Neural cell (in vitro differentiated cells): ENCODE results near the gene DIPK1C. TPM values are rescaled to one million over a fixed set of nuclear protein-coding genes. Genes with fewer than 3 reads are reported as not detected.

ENCODE experiments used
- H2AFZ ChIP-seq: fragments of 200-600, 300-800 bp; sonication (generic), shearing (Covaris generic); 2 replicates; pipeline ENCODE4 v1.6.0; 2014; ENCODE audit warnings: low read depth, mild to moderate bottlenecking, antibody characterized with exemption, low read length, moderate library complexity
- H3F3A ChIP-seq: fragments of 200-600 bp; shearing (Covaris generic); 2 replicates; pipeline ENCODE4 v1.6.1; 2016; ENCODE audit warnings: mild to moderate bottlenecking, moderate library complexity, mixed read lengths, antibody characterized with exemption, low read length; ENCODE audit not compliant: insufficient read depth, poor library complexity, severe bottlenecking
- H3K27ac ChIP-seq: fragments of 200-600, 300-800 bp; sonication (generic), shearing (Covaris generic); 2 replicates; pipeline ENCODE4 v1.5.1; 2014; ENCODE audit warnings: mild to moderate bottlenecking, low read length, moderate library complexity
- H3K27me3 ChIP-seq: fragments of 300-800, 200-600 bp; sonication (generic), shearing (Covaris generic); 2 replicates; pipeline ENCODE4 v1.6.0; 2014; ENCODE audit warnings: mild to moderate bottlenecking, low read depth, low read length, moderate library complexity; ENCODE audit not compliant: insufficient read depth
- H3K36me3 ChIP-seq: fragments of 300-800, 200-600 bp; sonication (generic), shearing (Covaris generic); 2 replicates; pipeline ENCODE4 v1.5.1; 2014; ENCODE audit warnings: mild to moderate bottlenecking, antibody characterized with exemption, low read length, moderate library complexity; ENCODE audit not compliant: insufficient read depth
- H3K4me2 ChIP-seq: fragments of 300-800, 200-600 bp; sonication (generic), shearing (Covaris generic); 2 replicates; pipeline ENCODE4 v1.6.0; 2014; ENCODE audit warnings: mild to moderate bottlenecking, low read length
- H3K4me3 ChIP-seq: fragments of 300-800, 200-600 bp; sonication (generic), shearing (Covaris generic); 2 replicates; pipeline ENCODE4 v1.5.1; 2014; ENCODE audit warnings: mild to moderate bottlenecking, low read length, moderate library complexity
- H3K79me2 ChIP-seq: fragments of 200-600 bp; shearing (Covaris generic); replicated peaks from 2 replicates; pipeline ENCODE4 v1.6.0; 2014; ENCODE audit warnings: mild to moderate bottlenecking, low read length, moderate library complexity; ENCODE audit not compliant: insufficient read depth
- H3K9ac ChIP-seq: fragments of 300-800, 200-600 bp; sonication (generic), shearing (Covaris generic); 2 replicates; pipeline ENCODE4 v1.6.1; 2016; ENCODE audit warnings: mild to moderate bottlenecking, low read length, mixed read lengths
- H3K9me2 ChIP-seq: fragments of 200-600 bp; shearing (Covaris generic); 2 replicates; pipeline ENCODE4 v1.6.1; 2016; ENCODE audit warnings: mild to moderate bottlenecking, low read length, mixed read lengths; ENCODE audit not compliant: insufficient read depth
- H3K9me3 ChIP-seq: fragments of 200-600, 300-800 bp; sonication (generic), shearing (Covaris generic); 2 replicates; pipeline ENCODE4 v1.6.1; 2016; ENCODE audit warnings: mild to moderate bottlenecking, mixed run types, low read length, moderate library complexity, mixed read lengths
- H4K20me1 ChIP-seq: fragments of 200-600 bp; shearing (Covaris generic); 2 replicates; pipeline ENCODE4 v1.6.1; 2016; ENCODE audit warnings: mild to moderate bottlenecking, mixed run types; ENCODE audit not compliant: insufficient read depth
- EP300 ChIP-seq: fragments of 450-650 bp; conservative IDR thresholded peaks from 2 replicates; pipeline ENCODE4 v1.6.1; 2014; ENCODE audit warnings: antibody characterized with exemption, mild to moderate bottlenecking, moderate library complexity; ENCODE audit not compliant: poor library complexity, severe bottlenecking
- EZH2 ChIP-seq: fragments of 200-600, 300-800 bp; shearing (Covaris generic), sonication (generic); IDR thresholded peaks from 2 replicates; pipeline ENCODE4 v1.6.1; 2014; ENCODE audit warnings: antibody characterized with exemption, low read length, borderline replicate concordance, mild to moderate bottlenecking; ENCODE audit not compliant: insufficient read depth, poor library complexity, severe bottlenecking
- MXI1 ChIP-seq: fragments of 450-650 bp; conservative IDR thresholded peaks from 2 replicates; pipeline ENCODE4 v1.6.1; 2014; ENCODE audit warnings: antibody characterized with exemption, mild to moderate bottlenecking; ENCODE audit not compliant: poor library complexity, severe bottlenecking
- POLR2AphosphoS5 ChIP-seq: IDR thresholded peaks from 2 replicates; pipeline ENCODE4 v1.6.1; 2012
- RAD21 ChIP-seq: fragments of 450-650 bp; conservative IDR thresholded peaks from 2 replicates; pipeline ENCODE4 v1.6.1; 2014; ENCODE audit warnings: antibody characterized with exemption, mild to moderate bottlenecking, moderate library complexity
- SMC3 ChIP-seq: fragments of 450-650 bp; conservative IDR thresholded peaks from 2 replicates; pipeline ENCODE4 v1.6.1; 2014; ENCODE audit warnings: antibody characterized with exemption, mild to moderate bottlenecking, moderate library complexity; ENCODE audit not compliant: poor library complexity
- TAF1 ChIP-seq: IDR thresholded peaks from 2 replicates; pipeline ENCODE4 v1.6.1; 2012; ENCODE audit warnings: low read depth
- polyA plus RNA-seq: library from polyadenylated mRNA; depleted of rRNA; stranded (reverse); fragments of >200 nt; gene quantifications from 2 replicates; pipeline ENCODE4 v1.2.3, GENCODE V29; 2014
- TF ChIP-seq, protein P1 (sequence below): fragments of 450-650 bp; IDR thresholded peaks from 2 replicates; pipeline ENCODE4 v1.5.1; 2014; ENCODE audit warnings: antibody characterized with exemption, mild to moderate bottlenecking, moderate library complexity; ENCODE audit not compliant: poor library complexity, severe bottlenecking
- TF ChIP-seq, protein P2 (sequence below): IDR thresholded peaks from 2 replicates; pipeline ENCODE4 v1.6.1; 2012; ENCODE audit warnings: borderline replicate concordance

DIPK1C gene
- polyA plus RNA-seq, 1 donor from 2014 or later, result not detected

DNA sequence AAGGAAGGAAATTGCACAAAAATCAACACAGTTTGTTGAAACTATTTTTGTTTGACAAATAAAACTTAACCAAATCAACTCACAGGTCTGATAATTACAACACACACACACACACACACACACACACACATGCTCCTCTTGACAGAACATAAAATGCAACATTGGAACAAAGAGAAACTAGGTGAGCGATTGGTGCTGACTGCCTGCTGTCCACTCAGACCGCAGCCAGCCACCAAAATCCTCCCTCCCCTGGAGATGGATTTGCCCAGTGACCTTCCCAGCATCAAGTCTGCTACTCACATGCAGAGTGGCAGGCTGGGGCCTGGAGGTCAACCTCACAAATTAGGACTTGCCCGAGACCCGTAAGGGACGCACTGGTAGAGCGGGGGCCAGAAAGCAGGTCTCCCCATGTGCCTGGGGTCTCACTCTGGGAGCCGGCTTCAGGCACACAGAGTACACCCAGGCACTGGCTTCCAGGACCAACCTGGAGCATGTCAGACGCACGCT lies 61.4 kb downstream of the DIPK1C start:
- TF ChIP-seq RAD21, result no peak
- Histone ChIP-seq H3K4me3 (no peak overlapping the region), H3K9me2 (no peaks in the 10 kb centered on the region), H4K20me1 (no peaks in the 10 kb centered on the region), H3K27me3 (no peaks in the 10 kb centered on the region), H3K9ac (no peak overlapping the region), H3K27ac (no peak overlapping the region), H2AFZ (no peak overlapping the region), H3F3A (no peaks in the 10 kb centered on the region), H3K36me3 (no peaks in the 10 kb centered on the region), H3K9me3 (no peaks in the 10 kb centered on the region), H3K4me2 (no peak overlapping the region), H3K79me2 (no peaks in the 10 kb centered on the region)

DNA sequence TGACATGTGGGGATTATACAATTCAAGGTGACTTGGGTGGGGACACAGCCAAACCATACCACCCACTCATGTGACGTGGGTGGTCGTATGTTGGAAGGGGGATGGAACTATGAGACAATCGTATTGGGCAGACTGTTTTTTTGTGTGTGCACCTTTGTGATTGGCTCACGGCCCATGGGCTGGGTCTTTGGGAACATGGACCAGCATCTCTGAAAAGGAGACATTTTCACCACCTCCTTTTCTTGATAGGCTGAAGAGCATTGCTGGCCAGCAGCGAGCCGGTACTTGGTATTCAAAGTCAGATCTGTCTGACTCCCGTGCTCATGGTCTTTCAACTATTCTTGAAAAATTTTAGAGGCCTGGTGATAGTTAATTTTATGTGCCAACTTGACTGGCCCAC lies 62.1 kb downstream of the DIPK1C start:
- no peaks in the 10 kb centered on the region for H3K9me2 ChIP-seq
- H3K79me2 ChIP-seq, result no peaks in the 10 kb centered on the region
- H3K27ac ChIP-seq, result no peak overlapping the region
- H3K4me3 ChIP-seq, result no peak overlapping the region
- H4K20me1 ChIP-seq, result no peaks in the 10 kb centered on the region
- H3K9me3 ChIP-seq, result no peaks in the 10 kb centered on the region
- H2AFZ ChIP-seq, result no peak overlapping the region
- H3K36me3 ChIP-seq, result no peaks in the 10 kb centered on the region
- TF ChIP-seq POLR2AphosphoS5, result no peak
- no peak for TF ChIP-seq MXI1
- TF ChIP-seq RAD21, result no peak
- TF ChIP-seq, protein P1, sequence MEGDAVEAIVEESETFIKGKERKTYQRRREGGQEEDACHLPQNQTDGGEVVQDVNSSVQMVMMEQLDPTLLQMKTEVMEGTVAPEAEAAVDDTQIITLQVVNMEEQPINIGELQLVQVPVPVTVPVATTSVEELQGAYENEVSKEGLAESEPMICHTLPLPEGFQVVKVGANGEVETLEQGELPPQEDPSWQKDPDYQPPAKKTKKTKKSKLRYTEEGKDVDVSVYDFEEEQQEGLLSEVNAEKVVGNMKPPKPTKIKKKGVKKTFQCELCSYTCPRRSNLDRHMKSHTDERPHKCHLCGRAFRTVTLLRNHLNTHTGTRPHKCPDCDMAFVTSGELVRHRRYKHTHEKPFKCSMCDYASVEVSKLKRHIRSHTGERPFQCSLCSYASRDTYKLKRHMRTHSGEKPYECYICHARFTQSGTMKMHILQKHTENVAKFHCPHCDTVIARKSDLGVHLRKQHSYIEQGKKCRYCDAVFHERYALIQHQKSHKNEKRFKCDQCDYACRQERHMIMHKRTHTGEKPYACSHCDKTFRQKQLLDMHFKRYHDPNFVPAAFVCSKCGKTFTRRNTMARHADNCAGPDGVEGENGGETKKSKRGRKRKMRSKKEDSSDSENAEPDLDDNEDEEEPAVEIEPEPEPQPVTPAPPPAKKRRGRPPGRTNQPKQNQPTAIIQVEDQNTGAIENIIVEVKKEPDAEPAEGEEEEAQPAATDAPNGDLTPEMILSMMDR, result no peak
- TF ChIP-seq EZH2, result no peak
- TF ChIP-seq SMC3, result no peak
- no peak for TF ChIP-seq EP300
- TF ChIP-seq, protein P2, sequence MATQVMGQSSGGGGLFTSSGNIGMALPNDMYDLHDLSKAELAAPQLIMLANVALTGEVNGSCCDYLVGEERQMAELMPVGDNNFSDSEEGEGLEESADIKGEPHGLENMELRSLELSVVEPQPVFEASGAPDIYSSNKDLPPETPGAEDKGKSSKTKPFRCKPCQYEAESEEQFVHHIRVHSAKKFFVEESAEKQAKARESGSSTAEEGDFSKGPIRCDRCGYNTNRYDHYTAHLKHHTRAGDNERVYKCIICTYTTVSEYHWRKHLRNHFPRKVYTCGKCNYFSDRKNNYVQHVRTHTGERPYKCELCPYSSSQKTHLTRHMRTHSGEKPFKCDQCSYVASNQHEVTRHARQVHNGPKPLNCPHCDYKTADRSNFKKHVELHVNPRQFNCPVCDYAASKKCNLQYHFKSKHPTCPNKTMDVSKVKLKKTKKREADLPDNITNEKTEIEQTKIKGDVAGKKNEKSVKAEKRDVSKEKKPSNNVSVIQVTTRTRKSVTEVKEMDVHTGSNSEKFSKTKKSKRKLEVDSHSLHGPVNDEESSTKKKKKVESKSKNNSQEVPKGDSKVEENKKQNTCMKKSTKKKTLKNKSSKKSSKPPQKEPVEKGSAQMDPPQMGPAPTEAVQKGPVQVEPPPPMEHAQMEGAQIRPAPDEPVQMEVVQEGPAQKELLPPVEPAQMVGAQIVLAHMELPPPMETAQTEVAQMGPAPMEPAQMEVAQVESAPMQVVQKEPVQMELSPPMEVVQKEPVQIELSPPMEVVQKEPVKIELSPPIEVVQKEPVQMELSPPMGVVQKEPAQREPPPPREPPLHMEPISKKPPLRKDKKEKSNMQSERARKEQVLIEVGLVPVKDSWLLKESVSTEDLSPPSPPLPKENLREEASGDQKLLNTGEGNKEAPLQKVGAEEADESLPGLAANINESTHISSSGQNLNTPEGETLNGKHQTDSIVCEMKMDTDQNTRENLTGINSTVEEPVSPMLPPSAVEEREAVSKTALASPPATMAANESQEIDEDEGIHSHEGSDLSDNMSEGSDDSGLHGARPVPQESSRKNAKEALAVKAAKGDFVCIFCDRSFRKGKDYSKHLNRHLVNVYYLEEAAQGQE, result no peak
- TF ChIP-seq TAF1, result no peak
- H3F3A ChIP-seq, result no peaks in the 10 kb centered on the region
- no peak overlapping the region for H3K9ac ChIP-seq
- no peak overlapping the region for H3K4me2 ChIP-seq
- H3K27me3 ChIP-seq, result no peaks in the 10 kb centered on the region

DNA sequence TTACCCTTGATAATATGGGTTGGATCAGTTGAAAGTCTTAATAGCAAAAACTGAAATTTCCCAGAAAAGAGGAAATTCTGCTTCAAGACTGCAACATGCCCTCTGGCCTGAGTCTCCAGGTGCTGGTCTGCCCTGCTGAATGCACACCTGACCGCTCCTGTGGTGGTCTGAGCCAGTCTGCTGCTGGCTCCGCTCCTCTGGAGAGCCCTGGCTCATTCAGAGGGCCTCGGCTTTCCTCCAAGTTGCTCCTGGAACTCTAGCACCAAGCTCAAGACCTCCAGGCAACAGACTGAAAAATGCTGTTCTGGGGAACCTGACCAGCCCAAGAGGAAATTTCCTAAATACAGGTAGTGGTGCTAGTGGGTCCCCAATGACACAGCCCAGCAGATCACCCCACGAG lies 64.8 kb downstream of the DIPK1C start:
- no peak overlapping the region for H3K27ac ChIP-seq
- no peaks in the 10 kb centered on the region for H3K36me3 ChIP-seq
- no peak overlapping the region for H2AFZ ChIP-seq
- no peak for TF ChIP-seq SMC3
- H3K4me3 ChIP-seq, result no peak overlapping the region
- H3K9ac ChIP-seq, result no peak overlapping the region
- no peaks in the 10 kb centered on the region for H3K9me3 ChIP-seq
- H3K9me2 ChIP-seq, result no peaks in the 10 kb centered on the region
- no peak overlapping the region for H3K4me2 ChIP-seq
- H3K79me2 ChIP-seq, result no peaks in the 10 kb centered on the region
- no peaks in the 10 kb centered on the region for H4K20me1 ChIP-seq
- no peaks in the 10 kb centered on the region for H3F3A ChIP-seq
- no peaks in the 10 kb centered on the region for H3K27me3 ChIP-seq
